ENCODE results near the gene SLC2A8.

GRCh38 chr9:127398715-127399400 is 1.9 kb downstream of the SLC2A8 start:
- TF ChIP-seq CTCF (IDR thresholded peaks at IDR 0.05) (no peak), POLR2A (IDR thresholded peaks at IDR 0.05) (no peak)

All from adrenal gland (tissue), 5 donors.